Measurements from ENCODE around the gene DCDC2B. TPM values are rescaled to one million over a fixed set of nuclear protein-coding genes. Genes with fewer than 3 reads are reported as not detected.
A peak's percentile ranks its signal among the peaks of the same experiment; 100 is the strongest.
"Not testable (repeated sequence)": the region's sequence is repeated elsewhere in the genome, so short reads cannot be mapped to it uniquely, and the experiment has no call there.

The DCDC2B gene
- total RNA-seq, result 3.2 TPM
- long read RNA-seq, partial matches to known transcripts, result 1 of 9 reads
- long read RNA-seq, other reads (novel, unspliced or antisense), result 7 of 9 reads

- Histone ChIP-seq H3K4me1 (peaks cover 18% of the 10 kb centered on the region), H3K27ac (no peak within 1 kb of the TSS), H3K9me3 (no peaks in the 10 kb centered on the region), H3K36me3 (no peaks in the 10 kb centered on the region), H3K27me3 (ENCODE audit: low read depth) (no peaks in the 10 kb centered on the region), H3K4me3 (no peak within 1 kb of the TSS)
- DNase-seq (peak; percentile 64), ATAC-seq (peak; percentile 1 to 4)
- intact Hi-C loops (cut with DNase I), result no loop called here
- no peak for TF ChIP-seq CTCF (IDR thresholded peaks at IDR 0.05)
These were observed at the start of gene DCDC2B for GRCh38 chr1:32208891-32209328. TSS of gene DCDC2B (plus strand) at chr1:32209089. CDS start at chr1:32209094, 5 bp downstream.

GRCh38 chr1:32159189-32159588, 49.7 kb upstream of the DCDC2B start:
- H3K4me3 ChIP-seq, result no peak overlapping the region
- DNase-seq, result no peak
- H3K4me1 ChIP-seq, result no peaks in the 10 kb centered on the region
- intact Hi-C loops (cut with DNase I), result no loop called here
- TF ChIP-seq CTCF (IDR thresholded peaks at IDR 0.05), result no peak
- no peaks in the 10 kb centered on the region for H3K9me3 ChIP-seq
- ATAC-seq, result no peak
- H3K36me3 ChIP-seq, result peaks cover 92% of the 10 kb centered on the region
- H3K27ac ChIP-seq, result no peak overlapping the region
- H3K27me3 ChIP-seq (ENCODE audit: low read depth), result no peaks in the 10 kb centered on the region

GRCh38 chr1:32163405-32163804, 45.5 kb upstream of the DCDC2B start:
- Histone ChIP-seq H3K27ac (no peak overlapping the region), H3K4me1 (no peaks in the 10 kb centered on the region), H3K36me3 (peaks cover 99% of the 10 kb centered on the region), H3K27me3 (ENCODE audit: low read depth) (no peaks in the 10 kb centered on the region), H3K9me3 (no peaks in the 10 kb centered on the region), H3K4me3 (no peak overlapping the region)
- ATAC-seq, result no peak
- DNase-seq, result no peak
- intact Hi-C loops (cut with DNase I), result no loop called here
- no peak for TF ChIP-seq CTCF (IDR thresholded peaks at IDR 0.05)

- ATAC-seq; intact Hi-C loops (cut with DNase I); DNase-seq; H3K27me3 ChIP-seq (ENCODE audit: low read depth); H3K4me3 ChIP-seq; H3K4me1 ChIP-seq; H3K27ac ChIP-seq; H3K9me3 ChIP-seq: not testable (repeated sequence)
- H3K36me3 ChIP-seq, result peaks cover 99% of the 10 kb centered on the region
These were observed 43.3 kb upstream of the DCDC2B start for GRCh38 chr1:32165633-32166032.

- H3K27ac ChIP-seq, result no peak overlapping the region
- TF ChIP-seq CTCF (IDR thresholded peaks at IDR 0.05), result no peak
- H3K9me3 ChIP-seq, result no peaks in the 10 kb centered on the region
- H3K4me1 ChIP-seq, result no peaks in the 10 kb centered on the region
- peaks cover 73% of the 10 kb centered on the region for H3K36me3 ChIP-seq
- H3K4me3 ChIP-seq, result no peak overlapping the region
- intact Hi-C loops (cut with DNase I), result no loop called here
- DNase-seq (no peak), ATAC-seq (no peak)
- H3K27me3 ChIP-seq (ENCODE audit: low read depth), result no peaks in the 10 kb centered on the region
These were observed 37.9 kb upstream of the DCDC2B start for GRCh38 chr1:32170991-32171390.

- intact Hi-C loops (cut with DNase I), result no loop called here
- no peak for ATAC-seq
- TF ChIP-seq CTCF (IDR thresholded peaks at IDR 0.05), result no peak
These were observed 36.2 kb upstream of the DCDC2B start for GRCh38 chr1:32172621-32173245.

More at GRCh38 chr1:32172621-32173245, 36.2 kb upstream of the DCDC2B start:
- Histone ChIP-seq H3K4me3 (no peak overlapping the region), H3K4me1 (no peaks in the 10 kb centered on the region), H3K36me3 (peaks cover 55% of the 10 kb centered on the region), H3K9me3 (no peaks in the 10 kb centered on the region), H3K27ac (no peak overlapping the region), H3K27me3 (ENCODE audit: low read depth) (no peaks in the 10 kb centered on the region)
- no peak for DNase-seq

Measured in lower lobe of right lung (tissue), 2 donors.